ENCODE data around the gene BEST4. TPM values are rescaled to one million over a fixed set of nuclear protein-coding genes. Genes with fewer than 3 reads are reported as not detected.

Gene BEST4
- total and polyA plus RNA-seq, 2 donors (not counting 3 experiments of a cell fraction or from before 2014, with no cell fraction given), result 0.21 TPM; not detected in 1

- POLR2A ChIA-PET, result no interaction called here
- no peak overlapping the region for H3K4me3 ChIP-seq (replicated peaks in 1 of 3; ENCODE audit: insufficient read depth in 1 of 3, low read depth in 1 of 3, low read length in 3 of 3)
- H3K9ac ChIP-seq (replicated peaks; ENCODE audit: extremely low read depth, insufficient read depth, low read length), result no peak overlapping the region
- FAIRE-seq, result no peak
- BruUV-seq (replicated peaks), result no TSS peak
- no peaks in the 10 kb centered on the region for H3K36me3 ChIP-seq (ENCODE audit: control insufficient read depth in 2 of 2, extremely low read depth in 1 of 2, insufficient read depth in 2 of 2, low read length in 2 of 2)
- no peaks in the 10 kb centered on the region for H3K9me1 ChIP-seq (replicated peaks; ENCODE audit: control insufficient read depth, extremely low read depth, insufficient read depth, low read length)
- CTCF ChIA-PET, result no interaction called here
- no peak overlapping the region for H3K27ac ChIP-seq (ENCODE audit: insufficient read depth, low read depth, low read length)
- intact Hi-C loops (cut with micrococcal nuclease), result no loop called here
- H4K20me1 ChIP-seq (replicated peaks; ENCODE audit: control insufficient read depth, extremely low read depth, insufficient read depth, low read length), result no peaks in the 10 kb centered on the region
- peaks cover 13% of the 10 kb centered on the region for H3K79me2 ChIP-seq (ENCODE audit: control insufficient read depth, insufficient read depth, low read length)
- no peaks in the 10 kb centered on the region for H3K9me3 ChIP-seq (replicated peaks; ENCODE audit: control insufficient read depth, insufficient read depth, low read length)
- peaks cover 0 to 4% of the 10 kb centered on the region in 2 experiments for H3K27me3 ChIP-seq (ENCODE audit: control insufficient read depth in 2 of 2, insufficient read depth in 2 of 2, low read length in 2 of 2)
- H2AFZ ChIP-seq (ENCODE audit: low read depth, low read length), result no peak overlapping the region
- TF ChIP-seq MYC (IDR thresholded peaks at IDR 0.05; ENCODE audit: low read depth, low read length) (no peak), MAX (IDR thresholded peaks at IDR 0.05; ENCODE audit: insufficient read depth, insufficient read length) (no peak), POLR2A (IDR thresholded peaks at IDR 0.05; ENCODE audit: low read depth, low read length) (no peak), JUN (IDR thresholded peaks at IDR 0.05; ENCODE audit: borderline replicate concordance, insufficient read depth, insufficient read length, low read depth) (no peak), EZH2 (IDR thresholded peaks at IDR 0.05; ENCODE audit: borderline replicate concordance, low read depth, low read length, severe bottlenecking) (no peak)
- dilution Hi-C loops (cut with MboI; ENCODE audit: extremely low pct_ligation_motif_present, low sequenced_read_pairs), result no loop called here
- H3K4me2 ChIP-seq (ENCODE audit: insufficient read depth, low read length), result no peak overlapping the region
- no peak for DNase-seq (ENCODE audit: low read depth, low spot score)
- H3K4me1 ChIP-seq (ENCODE audit: control insufficient read depth, extremely low read depth, insufficient read depth, low read length), result peaks cover 10% of the 10 kb centered on the region
Observed at GRCh38 chr1:44735992-44736391, 52.0 kb downstream of the BEST4 start.

- ChIA-PET CTCF (interaction anchor here (1.4 kb wide), 1 partner anchor 29 kb away, joined by 3 read pairs; no protein-coding TSS in a partner anchor), POLR2A (no interaction called here)
- no peak overlapping the region for H3K4me2 ChIP-seq (ENCODE audit: insufficient read depth, low read length)
- H3K4me1 ChIP-seq (ENCODE audit: control insufficient read depth, extremely low read depth, insufficient read depth, low read length), result peaks cover 2% of the 10 kb centered on the region
- no peak overlapping the region for H3K27ac ChIP-seq (ENCODE audit: insufficient read depth, low read depth, low read length)
- no peak overlapping the region for H3K9ac ChIP-seq (replicated peaks; ENCODE audit: extremely low read depth, insufficient read depth, low read length)
- no peaks in the 10 kb centered on the region for H4K20me1 ChIP-seq (replicated peaks; ENCODE audit: control insufficient read depth, extremely low read depth, insufficient read depth, low read length)
- intact Hi-C loops (cut with micrococcal nuclease), result loop anchor here (5.0 kb wide), 1 partner anchor 279 kb away; the partner anchor contains the start of genes HECTD3 and UROD
- H3K79me2 ChIP-seq (ENCODE audit: control insufficient read depth, insufficient read depth, low read length), result no peaks in the 10 kb centered on the region
- H3K27me3 ChIP-seq (ENCODE audit: control insufficient read depth in 2 of 2, insufficient read depth in 2 of 2, low read length in 2 of 2), result peaks cover 0 to 4% of the 10 kb centered on the region in 2 experiments
- H2AFZ ChIP-seq (ENCODE audit: low read depth, low read length), result no peak overlapping the region
- BruUV-seq (replicated peaks), result no TSS peak
- H3K9me3 ChIP-seq (replicated peaks; ENCODE audit: control insufficient read depth, insufficient read depth, low read length), result no peaks in the 10 kb centered on the region
- H3K4me3 ChIP-seq (replicated peaks in 1 of 3; ENCODE audit: insufficient read depth in 1 of 3, low read depth in 1 of 3, low read length in 3 of 3), result no peak overlapping the region
- FAIRE-seq, result no peak
- TF ChIP-seq FOS (IDR thresholded peaks at IDR 0.05; ENCODE audit: borderline replicate concordance, insufficient read depth, low read length) (no peak), POLR2AphosphoS5 (IDR thresholded peaks at IDR 0.05; ENCODE audit: insufficient read depth, low read depth, low read length) (no peak), MAX (IDR thresholded peaks at IDR 0.05; ENCODE audit: insufficient read depth, insufficient read length) (no peak), GATA2 (IDR thresholded peaks at IDR 0.05; ENCODE audit: insufficient read depth, insufficient read length, low read depth, low read length) (no peak), EZH2 (IDR thresholded peaks at IDR 0.05; ENCODE audit: borderline replicate concordance, low read depth, low read length, severe bottlenecking) (no peak), JUN (IDR thresholded peaks at IDR 0.05; ENCODE audit: borderline replicate concordance, insufficient read depth, insufficient read length, low read depth) (no peak), CTCF (IDR thresholded peaks at IDR 0.05; ENCODE audit: extremely low read depth in 1 of 2, insufficient read depth in 1 of 2, low read depth in 1 of 2, low read length in 2 of 2) (no peak), POLR2A (IDR thresholded peaks at IDR 0.05; ENCODE audit: low read depth, low read length) (no peak), MYC (IDR thresholded peaks at IDR 0.05; ENCODE audit: low read depth, low read length) (no peak)
- no peaks in the 10 kb centered on the region for H3K9me1 ChIP-seq (replicated peaks; ENCODE audit: control insufficient read depth, extremely low read depth, insufficient read depth, low read length)
- DNase-seq (ENCODE audit: low read depth, low spot score), result no peak
- no peaks in the 10 kb centered on the region for H3K36me3 ChIP-seq (ENCODE audit: control insufficient read depth in 2 of 2, extremely low read depth in 1 of 2, insufficient read depth in 2 of 2, low read length in 2 of 2)
- dilution Hi-C loops (cut with MboI; ENCODE audit: extremely low pct_ligation_motif_present, low sequenced_read_pairs), result no loop called here
Observed at GRCh38 chr1:44733784-44734183, 54.2 kb downstream of the BEST4 start.

All from endothelial cell of umbilical vein (primary cell).